Neural cell (in vitro differentiated cells): Measurements from ENCODE around the gene INS. TPM values are rescaled to one million over a fixed set of nuclear protein-coding genes. Genes with fewer than 3 reads are reported as not detected.

ENCODE experiments used
- H2AFZ ChIP-seq: fragments of 200-600, 300-800 bp; sonication (generic), shearing (Covaris generic); 2 replicates; pipeline ENCODE4 v1.6.0; 2014; ENCODE audit warnings: low read depth, mild to moderate bottlenecking, antibody characterized with exemption, low read length, moderate library complexity
- H3F3A ChIP-seq: fragments of 200-600 bp; shearing (Covaris generic); 2 replicates; pipeline ENCODE4 v1.6.1; 2016; ENCODE audit warnings: mild to moderate bottlenecking, moderate library complexity, mixed read lengths, antibody characterized with exemption, low read length; ENCODE audit not compliant: insufficient read depth, poor library complexity, severe bottlenecking
- H3K27ac ChIP-seq: fragments of 200-600, 300-800 bp; sonication (generic), shearing (Covaris generic); 2 replicates; pipeline ENCODE4 v1.5.1; 2014; ENCODE audit warnings: mild to moderate bottlenecking, low read length, moderate library complexity
- H3K27me3 ChIP-seq: fragments of 300-800, 200-600 bp; sonication (generic), shearing (Covaris generic); 2 replicates; pipeline ENCODE4 v1.6.0; 2014; ENCODE audit warnings: mild to moderate bottlenecking, low read depth, low read length, moderate library complexity; ENCODE audit not compliant: insufficient read depth
- H3K36me3 ChIP-seq: fragments of 300-800, 200-600 bp; sonication (generic), shearing (Covaris generic); 2 replicates; pipeline ENCODE4 v1.5.1; 2014; ENCODE audit warnings: mild to moderate bottlenecking, antibody characterized with exemption, low read length, moderate library complexity; ENCODE audit not compliant: insufficient read depth
- H3K4me2 ChIP-seq: fragments of 300-800, 200-600 bp; sonication (generic), shearing (Covaris generic); 2 replicates; pipeline ENCODE4 v1.6.0; 2014; ENCODE audit warnings: mild to moderate bottlenecking, low read length
- H3K4me3 ChIP-seq: fragments of 300-800, 200-600 bp; sonication (generic), shearing (Covaris generic); 2 replicates; pipeline ENCODE4 v1.5.1; 2014; ENCODE audit warnings: mild to moderate bottlenecking, low read length, moderate library complexity
- H3K79me2 ChIP-seq: fragments of 200-600 bp; shearing (Covaris generic); replicated peaks from 2 replicates; pipeline ENCODE4 v1.6.0; 2014; ENCODE audit warnings: mild to moderate bottlenecking, low read length, moderate library complexity; ENCODE audit not compliant: insufficient read depth
- H3K9ac ChIP-seq: fragments of 300-800, 200-600 bp; sonication (generic), shearing (Covaris generic); 2 replicates; pipeline ENCODE4 v1.6.1; 2016; ENCODE audit warnings: mild to moderate bottlenecking, low read length, mixed read lengths
- H3K9me2 ChIP-seq: fragments of 200-600 bp; shearing (Covaris generic); 2 replicates; pipeline ENCODE4 v1.6.1; 2016; ENCODE audit warnings: mild to moderate bottlenecking, low read length, mixed read lengths; ENCODE audit not compliant: insufficient read depth
- H3K9me3 ChIP-seq: fragments of 200-600, 300-800 bp; sonication (generic), shearing (Covaris generic); 2 replicates; pipeline ENCODE4 v1.6.1; 2016; ENCODE audit warnings: mild to moderate bottlenecking, mixed run types, low read length, moderate library complexity, mixed read lengths
- H4K20me1 ChIP-seq: fragments of 200-600 bp; shearing (Covaris generic); 2 replicates; pipeline ENCODE4 v1.6.1; 2016; ENCODE audit warnings: mild to moderate bottlenecking, mixed run types; ENCODE audit not compliant: insufficient read depth
- EP300 ChIP-seq: fragments of 450-650 bp; conservative IDR thresholded peaks from 2 replicates; pipeline ENCODE4 v1.6.1; 2014; ENCODE audit warnings: antibody characterized with exemption, mild to moderate bottlenecking, moderate library complexity; ENCODE audit not compliant: poor library complexity, severe bottlenecking
- EZH2 ChIP-seq: fragments of 200-600, 300-800 bp; shearing (Covaris generic), sonication (generic); IDR thresholded peaks from 2 replicates; pipeline ENCODE4 v1.6.1; 2014; ENCODE audit warnings: antibody characterized with exemption, low read length, borderline replicate concordance, mild to moderate bottlenecking; ENCODE audit not compliant: insufficient read depth, poor library complexity, severe bottlenecking
- MXI1 ChIP-seq: fragments of 450-650 bp; conservative IDR thresholded peaks from 2 replicates; pipeline ENCODE4 v1.6.1; 2014; ENCODE audit warnings: antibody characterized with exemption, mild to moderate bottlenecking; ENCODE audit not compliant: poor library complexity, severe bottlenecking
- POLR2AphosphoS5 ChIP-seq: IDR thresholded peaks from 2 replicates; pipeline ENCODE4 v1.6.1; 2012
- RAD21 ChIP-seq: fragments of 450-650 bp; conservative IDR thresholded peaks from 2 replicates; pipeline ENCODE4 v1.6.1; 2014; ENCODE audit warnings: antibody characterized with exemption, mild to moderate bottlenecking, moderate library complexity
- SMC3 ChIP-seq: fragments of 450-650 bp; conservative IDR thresholded peaks from 2 replicates; pipeline ENCODE4 v1.6.1; 2014; ENCODE audit warnings: antibody characterized with exemption, mild to moderate bottlenecking, moderate library complexity; ENCODE audit not compliant: poor library complexity
- TAF1 ChIP-seq: IDR thresholded peaks from 2 replicates; pipeline ENCODE4 v1.6.1; 2012; ENCODE audit warnings: low read depth
- polyA plus RNA-seq: library from polyadenylated mRNA; depleted of rRNA; stranded (reverse); fragments of >200 nt; gene quantifications from 2 replicates; pipeline ENCODE4 v1.2.3, GENCODE V29; 2014
- TF ChIP-seq, protein P1 (sequence below): IDR thresholded peaks from 2 replicates; pipeline ENCODE4 v1.6.1; 2012; ENCODE audit warnings: borderline replicate concordance
- TF ChIP-seq, protein P2 (sequence below): fragments of 450-650 bp; IDR thresholded peaks from 2 replicates; pipeline ENCODE4 v1.5.1; 2014; ENCODE audit warnings: antibody characterized with exemption, mild to moderate bottlenecking, moderate library complexity; ENCODE audit not compliant: poor library complexity, severe bottlenecking

INS gene
- polyA plus RNA-seq, 1 donor from 2014 or later = not detected

DNA sequence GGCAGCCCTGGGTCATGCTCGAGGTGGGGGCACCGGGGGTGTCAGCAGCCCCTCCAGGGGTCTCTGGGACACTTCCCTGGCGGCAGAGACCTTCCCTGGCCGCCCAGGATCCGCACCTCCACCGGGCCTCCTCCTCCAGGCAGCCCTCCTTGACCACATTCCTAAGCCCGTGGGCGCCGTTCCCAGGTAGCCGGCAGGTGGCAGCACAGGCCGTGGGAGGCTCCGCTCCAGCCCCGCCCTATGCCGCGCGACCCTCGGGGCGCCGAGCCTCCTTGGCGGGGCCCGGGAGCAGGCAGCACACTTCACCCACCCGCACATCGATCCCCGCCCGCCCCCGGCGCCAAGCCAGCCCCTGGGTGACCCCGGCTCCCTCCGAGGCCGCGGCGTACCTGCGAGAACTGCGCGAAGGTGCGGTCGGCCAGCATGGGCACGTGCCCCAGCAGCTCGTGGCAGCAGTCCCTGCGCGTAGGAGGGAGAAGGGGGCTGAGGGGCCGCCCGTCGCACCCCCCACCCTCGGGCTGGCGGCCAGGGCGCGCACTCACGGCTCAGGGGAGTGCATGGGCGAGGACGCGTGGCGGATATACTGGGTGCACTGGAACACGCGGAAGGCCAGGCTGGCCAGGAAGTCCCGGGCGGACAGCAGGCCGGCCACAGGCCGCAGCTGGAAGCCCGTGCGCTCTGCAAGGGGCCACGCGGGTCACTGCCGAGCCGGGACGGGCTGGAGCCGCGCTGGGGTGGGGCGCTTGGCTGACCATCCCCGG is 5.3 kb upstream of the INS start:
- Histone ChIP-seq H3K4me3 (no peak overlapping the region), H3K9me2 (no peaks in the 10 kb centered on the region), H3K79me2 (no peaks in the 10 kb centered on the region), H3K4me2 (no peak overlapping the region), H3K27ac (no peak overlapping the region), H3F3A (no peaks in the 10 kb centered on the region), H2AFZ (no peak overlapping the region), H4K20me1 (no peaks in the 10 kb centered on the region), H3K27me3 (no peaks in the 10 kb centered on the region), H3K9ac (no peak overlapping the region), H3K36me3 (no peaks in the 10 kb centered on the region), H3K9me3 (no peaks in the 10 kb centered on the region)
- TF ChIP-seq EZH2 (no peak), TAF1 (no peak), RAD21 (peak; percentile 46), SMC3 (no peak), EP300 (no peak), POLR2AphosphoS5 (no peak)
- TF ChIP-seq, protein P1, sequence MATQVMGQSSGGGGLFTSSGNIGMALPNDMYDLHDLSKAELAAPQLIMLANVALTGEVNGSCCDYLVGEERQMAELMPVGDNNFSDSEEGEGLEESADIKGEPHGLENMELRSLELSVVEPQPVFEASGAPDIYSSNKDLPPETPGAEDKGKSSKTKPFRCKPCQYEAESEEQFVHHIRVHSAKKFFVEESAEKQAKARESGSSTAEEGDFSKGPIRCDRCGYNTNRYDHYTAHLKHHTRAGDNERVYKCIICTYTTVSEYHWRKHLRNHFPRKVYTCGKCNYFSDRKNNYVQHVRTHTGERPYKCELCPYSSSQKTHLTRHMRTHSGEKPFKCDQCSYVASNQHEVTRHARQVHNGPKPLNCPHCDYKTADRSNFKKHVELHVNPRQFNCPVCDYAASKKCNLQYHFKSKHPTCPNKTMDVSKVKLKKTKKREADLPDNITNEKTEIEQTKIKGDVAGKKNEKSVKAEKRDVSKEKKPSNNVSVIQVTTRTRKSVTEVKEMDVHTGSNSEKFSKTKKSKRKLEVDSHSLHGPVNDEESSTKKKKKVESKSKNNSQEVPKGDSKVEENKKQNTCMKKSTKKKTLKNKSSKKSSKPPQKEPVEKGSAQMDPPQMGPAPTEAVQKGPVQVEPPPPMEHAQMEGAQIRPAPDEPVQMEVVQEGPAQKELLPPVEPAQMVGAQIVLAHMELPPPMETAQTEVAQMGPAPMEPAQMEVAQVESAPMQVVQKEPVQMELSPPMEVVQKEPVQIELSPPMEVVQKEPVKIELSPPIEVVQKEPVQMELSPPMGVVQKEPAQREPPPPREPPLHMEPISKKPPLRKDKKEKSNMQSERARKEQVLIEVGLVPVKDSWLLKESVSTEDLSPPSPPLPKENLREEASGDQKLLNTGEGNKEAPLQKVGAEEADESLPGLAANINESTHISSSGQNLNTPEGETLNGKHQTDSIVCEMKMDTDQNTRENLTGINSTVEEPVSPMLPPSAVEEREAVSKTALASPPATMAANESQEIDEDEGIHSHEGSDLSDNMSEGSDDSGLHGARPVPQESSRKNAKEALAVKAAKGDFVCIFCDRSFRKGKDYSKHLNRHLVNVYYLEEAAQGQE = no peak
- TF ChIP-seq, protein P2, sequence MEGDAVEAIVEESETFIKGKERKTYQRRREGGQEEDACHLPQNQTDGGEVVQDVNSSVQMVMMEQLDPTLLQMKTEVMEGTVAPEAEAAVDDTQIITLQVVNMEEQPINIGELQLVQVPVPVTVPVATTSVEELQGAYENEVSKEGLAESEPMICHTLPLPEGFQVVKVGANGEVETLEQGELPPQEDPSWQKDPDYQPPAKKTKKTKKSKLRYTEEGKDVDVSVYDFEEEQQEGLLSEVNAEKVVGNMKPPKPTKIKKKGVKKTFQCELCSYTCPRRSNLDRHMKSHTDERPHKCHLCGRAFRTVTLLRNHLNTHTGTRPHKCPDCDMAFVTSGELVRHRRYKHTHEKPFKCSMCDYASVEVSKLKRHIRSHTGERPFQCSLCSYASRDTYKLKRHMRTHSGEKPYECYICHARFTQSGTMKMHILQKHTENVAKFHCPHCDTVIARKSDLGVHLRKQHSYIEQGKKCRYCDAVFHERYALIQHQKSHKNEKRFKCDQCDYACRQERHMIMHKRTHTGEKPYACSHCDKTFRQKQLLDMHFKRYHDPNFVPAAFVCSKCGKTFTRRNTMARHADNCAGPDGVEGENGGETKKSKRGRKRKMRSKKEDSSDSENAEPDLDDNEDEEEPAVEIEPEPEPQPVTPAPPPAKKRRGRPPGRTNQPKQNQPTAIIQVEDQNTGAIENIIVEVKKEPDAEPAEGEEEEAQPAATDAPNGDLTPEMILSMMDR = peak; percentile 44

DNA sequence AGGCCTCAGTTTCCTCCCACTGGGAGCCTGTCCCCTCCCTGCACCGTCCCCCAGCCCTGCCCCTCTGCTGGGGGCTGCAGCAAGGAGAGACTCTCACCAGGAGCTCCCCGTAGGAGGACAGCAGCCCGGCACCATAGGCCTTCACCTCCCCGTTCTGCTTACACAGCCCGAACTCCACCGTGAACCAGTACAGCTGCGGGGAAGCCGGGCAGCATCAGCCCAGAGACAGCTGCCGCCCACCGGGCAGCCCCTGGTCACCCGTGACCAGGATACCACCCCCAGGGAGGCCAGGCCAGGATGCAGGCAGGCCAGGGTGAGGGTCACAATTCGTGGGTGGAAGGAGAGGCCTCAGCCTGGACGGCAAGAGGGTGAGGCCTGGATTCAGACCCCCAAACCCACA is 4.6 kb upstream of the INS start:
- Histone ChIP-seq H3F3A (no peaks in the 10 kb centered on the region), H3K9me3 (no peaks in the 10 kb centered on the region), H3K36me3 (no peaks in the 10 kb centered on the region), H3K79me2 (no peaks in the 10 kb centered on the region), H3K4me2 (no peak overlapping the region), H3K9me2 (no peaks in the 10 kb centered on the region), H3K4me3 (no peak overlapping the region), H4K20me1 (no peaks in the 10 kb centered on the region), H3K27me3 (no peaks in the 10 kb centered on the region), H2AFZ (no peak overlapping the region), H3K9ac (no peak overlapping the region), H3K27ac (no peak overlapping the region)
- TF ChIP-seq SMC3 (no peak), RAD21 (no peak), EZH2 (no peak), TAF1 (no peak), EP300 (no peak), POLR2AphosphoS5 (no peak), MXI1 (no peak)
- TF ChIP-seq, protein P2 = no peak
- TF ChIP-seq, protein P1 = no peak
